Activated T-helper 2 cell treated with anti-CD3 and anti-CD28 coated beads, Interferon-gamma antibody, Interleukin-2, Interleukin-4, amounts not matched to agents 10 μg/mL and 5 μg/mL and 100 μg/mL, durations not matched to agents 14 hours and 24 hours and 36 hours (primary cell): ENCODE results near the gene SLC15A5. TPM values are rescaled to one million over a fixed set of nuclear protein-coding genes. Genes with fewer than 3 reads are reported as not detected.

Experiments
- DNase-seq: peaks from one replicate; pipeline ENCODE4 v3.0.0; 2021; ENCODE audit warnings: low spot score
- H3K27ac Mint-ChIP-seq: one replicate; pipeline ENCODE4 v1.8.0; 2021; ENCODE audit warnings: mixed read lengths
- H3K27me3 Mint-ChIP-seq: one replicate; pipeline ENCODE4 v1.8.0; 2021; ENCODE audit warnings: low read depth, mixed read lengths
- H3K36me3 Mint-ChIP-seq: one replicate; pipeline ENCODE4 v1.8.0; 2021; ENCODE audit warnings: low read depth, mixed read lengths
- H3K4me1 Mint-ChIP-seq: one replicate; pipeline ENCODE4 v1.8.0; 2021; ENCODE audit warnings: low read depth, mixed read lengths
- H3K4me3 Mint-ChIP-seq: one replicate; pipeline ENCODE4 v1.8.0; 2021; ENCODE audit warnings: low read depth, mild to moderate bottlenecking, moderate library complexity, mixed read lengths
- H3K9me3 Mint-ChIP-seq: one replicate; pipeline ENCODE4 v1.8.0; 2021; ENCODE audit warnings: mixed read lengths
- intact Hi-C: fragments of 100-400 bp; cut with micrococcal nuclease; formaldehyde crosslinking; loops from one replicate; pipeline ENCODE4 v1.15.1; 2023
- total RNA-seq: library from RNA; stranded (reverse); gene quantifications from 2 replicates; pipeline ENCODE4 v1.2.3, GENCODE V29; 2022

The SLC15A5 gene
- total RNA-seq: not detected in 2 replicates

DNA sequence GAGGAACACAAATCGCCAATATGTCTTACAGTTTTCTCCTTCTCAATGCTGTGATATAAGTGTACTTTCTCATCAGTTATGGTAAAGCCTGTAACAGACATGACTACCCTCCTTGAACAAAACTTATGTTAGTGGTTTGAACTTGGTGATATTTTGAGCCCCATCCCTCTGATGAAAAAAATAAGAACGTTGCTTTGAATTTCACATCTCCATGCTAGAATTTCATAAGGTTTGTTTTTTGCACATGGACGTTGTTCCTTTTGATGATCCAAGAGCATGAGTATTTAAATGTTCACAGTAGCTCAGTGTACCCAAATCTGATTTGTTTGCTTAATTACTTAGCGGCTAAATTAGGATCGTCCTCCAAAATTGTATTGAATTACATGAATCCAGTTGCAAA, at the start of gene SLC15A5:
Gene SLC15A5, minus strand, starts transcription at position 101 of the 400 bp plus-strand sequence. Its CDS starts 0 bp downstream, at position 101.
- Mint-ChIP-seq H3K27me3 (no peaks in the 10 kb centered on the region), H3K9me3 (peaks cover 12% of the 10 kb centered on the region), H3K4me1 (no peaks in the 10 kb centered on the region), H3K27ac (no peak within 1 kb of the TSS), H3K36me3 (no peaks in the 10 kb centered on the region), H3K4me3 (no peak within 1 kb of the TSS)
- intact Hi-C loops: no loop called here
- no peak for DNase-seq

DNA sequence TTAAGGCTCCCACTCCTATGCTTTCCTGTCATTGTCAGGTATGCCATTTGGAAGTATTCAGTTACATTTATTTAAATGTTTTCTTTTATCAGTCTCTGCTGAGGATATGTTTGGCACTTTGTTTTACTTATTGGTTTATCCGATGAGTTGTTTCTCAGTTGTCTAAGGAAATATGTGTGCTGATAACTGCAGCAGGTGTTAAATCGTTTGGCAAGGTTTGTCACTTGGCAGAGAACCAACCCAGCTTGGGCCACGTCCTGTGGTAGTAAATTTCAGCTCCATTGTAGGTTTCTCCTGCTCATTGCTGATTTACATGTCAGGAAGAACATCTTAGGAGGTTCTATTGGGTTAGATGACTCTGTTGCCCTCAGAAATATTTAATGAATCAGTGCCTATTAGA, 47.9 kb upstream of the SLC15A5 start:
- intact Hi-C loops: no loop called here
- Mint-ChIP-seq H3K9me3 (peaks cover 21% of the 10 kb centered on the region), H3K27ac (no peak overlapping the region), H3K36me3 (no peaks in the 10 kb centered on the region), H3K4me1 (no peaks in the 10 kb centered on the region), H3K27me3 (no peaks in the 10 kb centered on the region), H3K4me3 (no peak overlapping the region)
- no peak for DNase-seq

DNA sequence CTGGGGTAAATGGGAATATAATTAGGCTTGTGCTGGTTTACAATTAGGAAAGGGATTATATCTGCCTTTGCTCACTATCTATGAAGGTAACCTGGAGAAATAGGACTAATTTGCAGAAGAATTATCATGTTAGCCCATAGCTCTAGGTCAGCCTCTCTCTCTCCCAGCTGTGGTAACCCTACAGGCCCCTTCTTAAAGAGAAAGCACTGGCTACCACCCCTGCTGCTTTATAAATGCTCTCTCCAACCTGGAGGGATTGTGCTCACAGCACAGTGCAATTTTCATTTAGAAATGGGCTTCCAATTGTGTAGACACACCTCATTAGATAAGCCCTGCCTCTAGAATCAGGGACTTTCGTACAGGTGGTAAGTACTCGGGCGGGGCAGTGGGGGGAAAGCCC, 47.3 kb upstream of the SLC15A5 start:
- Mint-ChIP-seq H3K36me3 (no peaks in the 10 kb centered on the region), H3K4me3 (no peak overlapping the region), H3K4me1 (no peaks in the 10 kb centered on the region), H3K9me3 (peaks cover 21% of the 10 kb centered on the region), H3K27ac (no peak overlapping the region), H3K27me3 (no peaks in the 10 kb centered on the region)
- intact Hi-C loops: no loop called here
- DNase-seq: no peak

GRCh38 chr12:16324272-16324671, 46.8 kb upstream of the SLC15A5 start:
- no peak for DNase-seq
- Mint-ChIP-seq H3K36me3 (no peaks in the 10 kb centered on the region), H3K27ac (no peak overlapping the region), H3K9me3 (peaks cover 21% of the 10 kb centered on the region), H3K4me3 (no peak overlapping the region), H3K27me3 (no peaks in the 10 kb centered on the region), H3K4me1 (no peaks in the 10 kb centered on the region)
- intact Hi-C loops: no loop called here

- Mint-ChIP-seq H3K4me1 (no peaks in the 10 kb centered on the region), H3K27me3 (no peaks in the 10 kb centered on the region), H3K4me3 (no peak overlapping the region), H3K36me3 (no peaks in the 10 kb centered on the region), H3K27ac (no peak overlapping the region), H3K9me3 (peaks cover 25% of the 10 kb centered on the region)
- intact Hi-C loops: no loop called here
- no peak for DNase-seq
These were observed 46.2 kb upstream of the SLC15A5 start for GRCh38 chr12:16323638-16324037.

GRCh38 chr12:16323010-16323409, 45.5 kb upstream of the SLC15A5 start:
- Mint-ChIP-seq H3K27ac (no peak overlapping the region), H3K36me3 (no peaks in the 10 kb centered on the region)

DNA sequence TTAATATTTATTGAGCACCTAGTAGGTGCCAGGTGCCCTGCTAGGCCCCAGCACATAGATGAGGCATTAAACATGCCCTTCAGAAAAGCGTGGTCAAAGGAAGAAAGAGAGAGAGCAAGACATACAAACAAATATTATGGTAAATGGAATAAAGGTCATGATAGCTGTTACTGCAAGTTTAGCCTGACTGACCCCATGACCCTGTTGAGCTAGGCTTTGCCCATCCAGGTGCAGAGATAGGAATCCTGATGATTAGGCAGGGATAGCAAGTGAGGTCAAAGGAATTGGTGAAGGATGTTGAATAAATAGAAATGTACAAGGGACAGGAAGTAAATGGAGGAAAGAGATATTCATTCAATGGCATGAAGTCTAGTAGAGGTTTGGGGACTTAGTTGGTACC, 33.4 kb upstream of the SLC15A5 start:
- Mint-ChIP-seq H3K27ac (no peak overlapping the region), H3K4me1 (no peaks in the 10 kb centered on the region), H3K4me3 (no peak overlapping the region), H3K27me3 (no peaks in the 10 kb centered on the region), H3K9me3 (peaks cover 40% of the 10 kb centered on the region), H3K36me3 (no peaks in the 10 kb centered on the region)
- intact Hi-C loops: no loop called here
- DNase-seq: no peak

More at GRCh38 chr12:16323010-16323409, 45.5 kb upstream of the SLC15A5 start:
- DNase-seq: no peak
- Mint-ChIP-seq H3K4me1 (no peaks in the 10 kb centered on the region), H3K4me3 (no peak overlapping the region), H3K27me3 (no peaks in the 10 kb centered on the region), H3K9me3 (peaks cover 25% of the 10 kb centered on the region)
- intact Hi-C loops: no loop called here

GRCh38 chr12:16307856-16308475, 30.5 kb upstream of the SLC15A5 start:
- Mint-ChIP-seq H3K9me3 (peaks cover 44% of the 10 kb centered on the region), H3K36me3 (no peaks in the 10 kb centered on the region), H3K4me1 (no peaks in the 10 kb centered on the region), H3K27ac (no peak overlapping the region), H3K27me3 (no peaks in the 10 kb centered on the region), H3K4me3 (no peak overlapping the region)
- no peak for DNase-seq
- intact Hi-C loops: no loop called here

DNA sequence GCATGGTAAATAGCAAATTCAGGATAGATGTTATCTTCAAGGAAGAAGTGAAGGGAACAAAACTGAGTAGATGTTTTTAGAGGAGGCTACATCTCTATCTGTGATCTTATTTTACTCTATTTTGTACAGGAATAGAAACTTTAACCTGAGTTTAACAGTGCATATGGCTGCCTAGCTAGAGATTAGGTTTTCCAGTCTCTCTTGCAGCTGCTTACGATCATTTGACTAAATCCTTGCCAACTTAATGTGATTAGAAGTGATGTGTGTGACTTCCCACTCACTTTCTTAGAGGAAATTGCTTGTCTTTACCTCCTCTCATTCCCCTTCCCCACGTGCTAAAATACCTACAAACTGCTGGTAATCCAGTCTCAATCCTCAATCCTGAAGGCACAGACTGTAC, 26.5 kb upstream of the SLC15A5 start:
- no peak for DNase-seq
- no peak overlapping the region for H3K4me3 Mint-ChIP-seq
- intact Hi-C loops: no loop called here
- H3K27me3 Mint-ChIP-seq: no peaks in the 10 kb centered on the region
- no peaks in the 10 kb centered on the region for H3K4me1 Mint-ChIP-seq
- H3K9me3 Mint-ChIP-seq: peaks cover 20% of the 10 kb centered on the region
- no peaks in the 10 kb centered on the region for H3K36me3 Mint-ChIP-seq
- H3K27ac Mint-ChIP-seq: no peak overlapping the region

DNA sequence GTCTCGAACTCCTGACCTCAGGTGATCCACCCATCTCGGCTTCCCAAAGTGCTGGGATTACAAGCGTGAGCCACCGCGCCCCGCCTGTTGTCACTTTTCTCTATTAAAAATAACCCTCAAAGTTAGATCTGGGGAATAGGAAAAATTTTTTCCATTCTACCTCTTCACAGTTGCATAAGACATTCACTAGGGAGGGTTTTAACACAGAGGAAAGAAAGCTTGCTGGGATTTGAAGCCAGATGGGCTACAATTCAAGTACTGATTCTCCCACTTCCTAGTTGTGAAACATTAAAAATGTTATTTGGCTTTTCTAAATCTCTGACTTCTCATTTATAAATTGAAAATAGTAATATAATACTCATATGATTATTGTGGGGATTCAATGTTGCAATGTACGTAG, 23.3 kb upstream of the SLC15A5 start:
- Mint-ChIP-seq H3K36me3 (no peaks in the 10 kb centered on the region), H3K27me3 (no peaks in the 10 kb centered on the region), H3K4me1 (no peaks in the 10 kb centered on the region), H3K9me3 (peaks cover 8% of the 10 kb centered on the region), H3K27ac (no peak overlapping the region), H3K4me3 (no peak overlapping the region)
- DNase-seq: no peak
- intact Hi-C loops: no loop called here

GRCh38 chr12:16300122-16300521, 22.6 kb upstream of the SLC15A5 start:
- no peak overlapping the region for H3K4me3 Mint-ChIP-seq
- no peak for DNase-seq
- H3K27ac Mint-ChIP-seq: no peak overlapping the region
- intact Hi-C loops: no loop called here
- H3K4me1 Mint-ChIP-seq: no peaks in the 10 kb centered on the region
- H3K9me3 Mint-ChIP-seq: peaks cover 8% of the 10 kb centered on the region
- no peaks in the 10 kb centered on the region for H3K36me3 Mint-ChIP-seq
- no peaks in the 10 kb centered on the region for H3K27me3 Mint-ChIP-seq

DNA sequence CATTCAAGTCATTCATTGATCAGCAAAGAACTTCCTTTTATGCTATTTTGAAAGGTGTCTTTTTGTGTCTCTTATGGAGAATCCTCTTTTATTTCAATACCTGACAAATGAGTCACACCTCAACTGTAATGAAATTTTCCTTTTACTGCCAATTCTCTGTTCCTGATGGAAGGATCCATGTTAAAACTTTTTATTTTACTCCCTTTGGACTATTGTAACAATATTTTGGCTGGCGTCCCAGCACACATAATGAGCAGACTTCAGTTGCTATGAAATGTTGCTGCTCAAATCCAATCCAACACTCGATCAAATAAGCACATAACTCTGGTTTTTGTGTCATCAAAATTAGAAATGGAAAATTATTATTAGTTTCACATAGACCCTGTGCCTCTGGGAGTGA, 21.9 kb upstream of the SLC15A5 start:
- Mint-ChIP-seq H3K9me3 (peaks cover 4% of the 10 kb centered on the region), H3K4me3 (no peak overlapping the region), H3K4me1 (no peaks in the 10 kb centered on the region), H3K36me3 (no peaks in the 10 kb centered on the region), H3K27me3 (no peaks in the 10 kb centered on the region), H3K27ac (no peak overlapping the region)
- no peak for DNase-seq
- intact Hi-C loops: no loop called here

DNA sequence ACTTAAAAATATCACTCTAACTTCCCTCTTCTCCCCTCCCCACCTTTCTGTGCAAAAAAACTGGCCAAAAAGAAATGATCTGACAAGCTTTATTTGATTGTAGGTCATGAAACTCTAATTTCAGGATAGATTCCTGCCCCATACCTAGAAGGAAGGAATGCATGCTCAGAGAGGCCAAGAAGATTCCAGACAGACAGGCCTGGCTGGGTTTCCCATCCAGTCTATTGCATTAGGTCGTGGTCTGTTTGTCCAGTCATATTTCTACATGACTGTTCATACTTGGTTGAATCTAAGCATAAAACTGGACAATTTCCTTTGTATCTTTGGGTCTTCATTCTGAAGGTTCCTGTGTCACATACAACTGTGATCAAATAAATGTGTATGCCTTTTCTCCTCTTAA, 20.0 kb upstream of the SLC15A5 start:
- no peaks in the 10 kb centered on the region for H3K9me3 Mint-ChIP-seq
- no peak overlapping the region for H3K27ac Mint-ChIP-seq
- no peaks in the 10 kb centered on the region for H3K27me3 Mint-ChIP-seq
- H3K4me3 Mint-ChIP-seq: no peak overlapping the region
- intact Hi-C loops: no loop called here
- H3K4me1 Mint-ChIP-seq: no peaks in the 10 kb centered on the region
- no peaks in the 10 kb centered on the region for H3K36me3 Mint-ChIP-seq
- DNase-seq: no peak
